C4-2B (cell line): ENCODE measurements around the gene TBC1D2.

ENCODE experiments used
- H3K27ac ChIP-seq: fragments of 450-650 bp; 2 replicates; pipeline ENCODE4 v1.5.1; 2017
- ZFX ChIP-seq: fragments of 450-650 bp; IDR thresholded peaks from 2 replicates; pipeline ENCODE4 v1.6.1; 2017
- TF ChIP-seq, protein P1 (sequence below): fragments of 450-650 bp; conservative IDR thresholded peaks from 2 replicates; pipeline ENCODE4 v1.5.1; 2017; ENCODE audit warnings: mild to moderate bottlenecking

Gene TBC1D2

DNA sequence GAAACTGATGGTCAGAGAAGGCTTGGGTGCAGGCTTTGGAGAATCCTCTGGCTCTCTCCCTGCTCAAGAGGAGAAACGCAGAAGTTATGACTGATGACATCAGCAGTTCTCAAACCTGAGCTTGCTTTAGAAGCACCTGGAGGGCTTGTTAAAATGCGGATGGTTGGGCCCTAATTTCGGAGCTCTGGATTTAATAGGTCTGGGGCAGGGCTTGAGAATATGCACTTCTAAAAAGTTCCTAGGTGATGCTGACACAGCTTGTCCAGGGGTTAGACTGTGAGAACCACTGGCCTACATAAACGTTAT, 26.4 kb downstream of the TBC1D2 start:
- H3K27ac ChIP-seq, result no peak overlapping the region; the same call in 1 of the 2 replicates
- TF ChIP-seq ZFX, result no peak
- TF ChIP-seq, protein P1, sequence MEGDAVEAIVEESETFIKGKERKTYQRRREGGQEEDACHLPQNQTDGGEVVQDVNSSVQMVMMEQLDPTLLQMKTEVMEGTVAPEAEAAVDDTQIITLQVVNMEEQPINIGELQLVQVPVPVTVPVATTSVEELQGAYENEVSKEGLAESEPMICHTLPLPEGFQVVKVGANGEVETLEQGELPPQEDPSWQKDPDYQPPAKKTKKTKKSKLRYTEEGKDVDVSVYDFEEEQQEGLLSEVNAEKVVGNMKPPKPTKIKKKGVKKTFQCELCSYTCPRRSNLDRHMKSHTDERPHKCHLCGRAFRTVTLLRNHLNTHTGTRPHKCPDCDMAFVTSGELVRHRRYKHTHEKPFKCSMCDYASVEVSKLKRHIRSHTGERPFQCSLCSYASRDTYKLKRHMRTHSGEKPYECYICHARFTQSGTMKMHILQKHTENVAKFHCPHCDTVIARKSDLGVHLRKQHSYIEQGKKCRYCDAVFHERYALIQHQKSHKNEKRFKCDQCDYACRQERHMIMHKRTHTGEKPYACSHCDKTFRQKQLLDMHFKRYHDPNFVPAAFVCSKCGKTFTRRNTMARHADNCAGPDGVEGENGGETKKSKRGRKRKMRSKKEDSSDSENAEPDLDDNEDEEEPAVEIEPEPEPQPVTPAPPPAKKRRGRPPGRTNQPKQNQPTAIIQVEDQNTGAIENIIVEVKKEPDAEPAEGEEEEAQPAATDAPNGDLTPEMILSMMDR, result no peak

DNA sequence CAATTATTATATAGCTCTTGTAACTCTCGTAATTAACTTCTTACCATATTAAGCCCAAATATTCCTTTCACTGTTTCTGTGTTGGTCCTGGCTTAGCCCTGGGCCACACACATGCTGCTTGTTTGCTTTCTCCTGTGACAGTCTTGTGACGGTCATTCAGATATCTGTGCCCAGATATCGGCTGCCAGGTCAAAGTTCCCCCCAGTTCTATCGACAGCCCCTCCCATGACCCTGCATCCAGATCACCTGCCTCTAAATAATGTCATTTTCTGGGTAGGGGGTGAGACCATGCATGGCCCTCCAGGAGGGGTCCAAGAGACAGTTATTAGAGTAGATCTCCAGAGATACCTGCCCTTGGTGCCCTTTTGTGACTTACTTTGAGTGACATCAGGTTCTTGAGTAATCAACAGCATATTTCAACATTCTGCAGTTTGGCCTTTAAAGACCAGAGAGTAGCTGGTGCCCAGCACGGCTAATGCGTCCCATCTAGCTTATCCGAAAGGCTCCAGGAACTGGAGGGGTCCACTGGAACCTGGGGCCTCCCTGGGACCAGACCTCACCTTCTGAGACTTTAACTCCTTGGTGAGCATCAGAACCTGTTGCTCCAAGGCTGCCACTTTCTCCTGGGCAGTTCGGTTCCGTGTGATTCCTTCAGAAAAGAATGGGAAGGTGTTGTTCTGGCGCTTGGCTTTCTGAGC, 26.9 kb downstream of the TBC1D2 start:
- TF ChIP-seq ZFX, result no peak
- TF ChIP-seq, protein P1, result no peak
- no peak overlapping the region for H3K27ac ChIP-seq

DNA sequence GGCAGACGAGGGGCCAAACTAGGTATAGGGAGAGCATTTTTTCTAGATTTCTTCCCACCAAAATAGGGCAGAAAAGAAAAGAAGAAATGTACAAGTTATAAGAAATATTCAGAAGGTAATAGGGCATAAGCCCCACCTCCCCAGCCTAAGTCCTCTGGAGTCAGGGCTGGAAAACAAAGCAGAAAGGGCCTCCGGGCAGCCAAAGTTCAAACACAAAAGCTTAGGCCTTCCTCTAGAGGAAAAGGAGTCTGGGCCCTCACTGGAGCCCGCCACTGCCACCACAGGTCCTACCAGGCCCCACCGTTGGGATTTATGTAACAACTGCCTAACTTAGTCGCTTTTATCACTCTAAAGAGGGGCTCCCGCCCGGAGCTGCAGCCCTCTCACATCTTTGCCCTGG, 27.6 kb downstream of the TBC1D2 start:
- no peak overlapping the region for H3K27ac ChIP-seq
- TF ChIP-seq ZFX, result no peak
- TF ChIP-seq, protein P1, result no peak

DNA sequence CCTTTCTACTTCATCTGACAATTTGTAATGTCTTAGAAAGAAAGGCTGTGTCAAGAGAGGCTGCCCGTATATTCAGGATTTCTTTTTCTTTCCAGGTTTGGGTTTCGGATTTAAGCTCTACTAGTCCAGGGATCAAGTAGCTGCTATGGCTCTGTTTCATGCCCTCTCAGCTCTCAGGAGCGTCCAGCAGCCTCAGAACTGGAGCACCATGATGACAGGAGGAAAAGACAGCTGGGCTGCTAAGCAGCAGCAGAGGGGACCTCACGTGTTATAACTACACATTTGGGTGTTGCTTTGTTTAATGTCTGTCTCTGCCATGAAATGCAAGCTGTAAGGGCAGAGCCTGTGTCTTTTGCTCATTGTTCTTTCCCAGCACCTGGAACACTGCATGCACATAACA, 28.5 kb downstream of the TBC1D2 start:
- TF ChIP-seq, protein P1, result no peak
- no peak for TF ChIP-seq ZFX
- no peak overlapping the region for H3K27ac ChIP-seq

DNA sequence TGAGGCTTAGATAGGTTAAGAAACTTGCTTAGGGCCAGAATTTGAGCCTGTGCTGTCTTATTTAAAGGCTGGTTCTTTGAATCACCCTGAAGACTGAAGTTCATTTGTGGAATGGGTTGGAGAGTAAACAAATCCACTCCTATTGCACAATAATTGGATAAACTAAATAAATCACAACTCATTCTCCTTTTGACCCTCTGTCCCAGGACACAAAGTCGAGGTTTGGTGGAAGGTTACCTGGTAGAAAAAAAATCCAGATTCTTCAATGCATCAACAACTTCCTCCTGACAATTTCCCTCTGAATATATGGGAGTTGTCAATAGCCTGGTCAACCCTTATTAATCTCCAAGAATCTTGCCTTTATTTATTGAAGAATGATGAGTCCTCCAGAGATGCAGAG, 28.9 kb downstream of the TBC1D2 start:
- TF ChIP-seq ZFX, result no peak
- TF ChIP-seq, protein P1, result no peak
- no peak overlapping the region for H3K27ac ChIP-seq

DNA sequence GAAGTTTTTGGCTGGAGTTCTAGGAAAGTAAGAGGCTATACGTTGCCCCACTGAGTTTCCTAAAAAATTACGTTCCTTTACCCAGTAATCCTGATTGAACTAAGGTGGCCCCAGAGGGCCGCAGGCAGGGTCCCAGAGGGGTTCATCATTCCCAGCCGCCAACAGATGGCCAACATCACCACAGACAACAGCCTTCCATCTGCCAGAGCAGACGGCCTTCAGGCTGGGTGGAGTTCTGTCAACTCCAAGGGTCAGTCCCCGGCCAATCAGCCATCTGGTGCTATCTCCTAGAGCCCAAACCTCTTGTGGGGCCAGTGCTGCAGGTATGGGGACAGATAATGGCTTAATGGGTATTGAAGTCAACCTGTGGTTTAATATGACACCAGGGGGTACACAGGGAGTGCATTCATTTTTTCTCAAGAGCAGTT, 30.4 kb downstream of the TBC1D2 start:
- no peak for TF ChIP-seq ZFX
- TF ChIP-seq, protein P1, result no peak
- no peak overlapping the region for H3K27ac ChIP-seq

DNA sequence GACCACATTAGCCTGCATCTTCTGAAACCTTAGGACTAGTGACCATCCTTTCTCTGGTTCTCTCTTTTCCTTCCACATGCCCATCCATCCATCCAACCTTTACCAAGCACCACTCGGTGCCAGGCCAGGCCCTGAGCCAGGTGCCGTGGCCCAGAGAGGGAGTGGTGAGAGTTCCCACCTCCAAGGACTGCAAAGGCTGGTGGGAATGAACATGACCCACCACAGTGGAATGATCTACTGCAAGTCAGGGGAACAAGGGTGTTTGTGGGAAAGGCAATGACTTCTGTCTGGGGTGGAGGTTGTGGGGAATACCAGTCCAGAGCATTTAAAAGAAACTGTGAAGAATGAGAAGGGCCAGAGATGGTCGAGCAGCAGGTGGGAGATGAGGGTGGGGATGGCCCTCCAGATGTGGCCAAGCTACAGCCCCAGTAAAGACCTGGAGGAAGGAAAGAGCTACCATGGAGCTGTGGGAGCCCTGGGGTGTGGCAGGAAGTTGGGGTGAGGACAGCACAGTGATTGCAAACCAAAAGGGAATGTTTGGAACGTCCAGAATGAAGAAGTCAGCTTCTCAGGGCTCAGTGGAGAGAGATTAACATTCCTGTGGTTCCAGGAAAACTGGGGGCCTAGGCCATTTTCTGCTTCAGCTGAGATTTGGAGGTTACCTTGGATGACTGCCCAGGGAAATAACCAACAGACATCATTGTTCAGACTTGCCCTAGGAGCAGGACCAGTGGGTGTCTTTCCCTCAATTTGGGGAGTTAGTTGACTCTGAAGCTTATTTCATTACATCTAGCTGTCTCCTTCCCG, 32.4 kb downstream of the TBC1D2 start:
- TF ChIP-seq, protein P1, result no peak
- TF ChIP-seq ZFX, result no peak
- no peak overlapping the region for H3K27ac ChIP-seq
